Panc1 (cell line): Measurements from ENCODE around the gene MEP1B. TPM values are rescaled to one million over a fixed set of nuclear protein-coding genes. Genes with fewer than 3 reads are reported as not detected.

Experiments
- ATAC-seq: fragments of 200-7000 bp; cut with Tn5 transposase; 2 replicates; pipeline ENCODE4 v1.9.1; 2020; ENCODE audit warnings: mild to moderate bottlenecking, moderate library complexity
- BruUV-seq: library from RNA; stranded (reverse); fragments of 400-500 nt; replicated peaks from 2 replicates; lab custom pipeline; 2021; lab: Mats Ljungman, UMichigan
- CTCF ChIA-PET: fragments of 300-600 bp; sonication (Branson Sonifier 250); formaldehyde crosslinking; loops from one replicate; lab custom pipeline; 2022; ENCODE audit warnings: antibody characterized with exemption; lab: Charles Lee
- POLR2A ChIA-PET: fragments of 300-600 bp; sonication (Branson Sonifier 250); formaldehyde crosslinking; loops from one replicate; lab custom pipeline; 2022; ENCODE audit warnings: antibody characterized with exemption; lab: Charles Lee
- DNase-seq: peaks from one replicate; pipeline ENCODE4 v3.0.0-alpha.2; 2010; ENCODE audit warnings: low read depth, low spot score
- H3K27ac ChIP-seq: 2 replicates; pipeline ENCODE4 v1.5.1; 2011; ENCODE audit warnings: mild to moderate bottlenecking, low read length, inconsistent platforms
- H3K27me3 ChIP-seq: fragments of 200-500 bp; sonication (Bioruptor generic); 2 replicates; pipeline ENCODE4 v1.6.0; 2014; ENCODE audit warnings: low read length, inconsistent platforms; ENCODE audit not compliant: control insufficient read depth, insufficient read depth
- H3K36me3 ChIP-seq: fragments of 200-500 bp; sonication (Bioruptor generic); 2 replicates; pipeline ENCODE4 v1.5.1; 2014; ENCODE audit warnings: inconsistent platforms, mild to moderate bottlenecking, low read length, moderate library complexity; ENCODE audit not compliant: control insufficient read depth, insufficient read depth
- H3K4me1 ChIP-seq: 2 replicates; pipeline ENCODE4 v1.5.1; 2011; ENCODE audit warnings: inconsistent platforms, mild to moderate bottlenecking, low read length, moderate library complexity; ENCODE audit not compliant: control insufficient read depth, insufficient read depth
- H3K4me3 ChIP-seq, 2 experiments: 2 replicates each; pipeline ENCODE4 v1.5.1; 2011 to 2012; ENCODE audit warnings: low read depth in 2 of 2, low read length in 2 of 2, mild to moderate bottlenecking in 2 of 2, inconsistent platforms in 1 of 2, moderate library complexity in 1 of 2
- H3K9me3 ChIP-seq: fragments of 200-500 bp; sonication (Bioruptor generic); 2 replicates; pipeline ENCODE4 v1.5.1; 2014; ENCODE audit warnings: low read depth, mild to moderate bottlenecking, inconsistent platforms, low read length, moderate library complexity; ENCODE audit not compliant: control insufficient read depth, insufficient read depth
- CTCF ChIP-seq: fragments of 450-650 bp; IDR thresholded peaks from 2 replicates; pipeline ENCODE4 v1.5.1; 2017; ENCODE audit warnings: mild to moderate bottlenecking
- POLR2AphosphoS5 ChIP-seq: IDR thresholded peaks from 2 replicates; pipeline ENCODE4 v1.6.1; 2012; ENCODE audit warnings: mild to moderate bottlenecking, low read depth, low read length, moderate library complexity
- REST ChIP-seq, 2 experiments: IDR thresholded peaks; 2 replicates each; pipeline ENCODE4 v1.6.1; 2011 to 2012; ENCODE audit warnings: low read depth in 2 of 2, control low read depth in 1 of 2, low read length in 1 of 2, mild to moderate bottlenecking in 1 of 2, moderate library complexity in 1 of 2; ENCODE audit not compliant: insufficient read depth in 1 of 2
- SIN3A ChIP-seq: IDR thresholded peaks from 2 replicates; pipeline ENCODE4 v1.6.1; 2012; ENCODE audit warnings: low read depth, mild to moderate bottlenecking, low read length, moderate library complexity, borderline replicate concordance; ENCODE audit not compliant: insufficient read depth
- TCF7L2 ChIP-seq: IDR thresholded peaks from 2 replicates; pipeline ENCODE4 v1.6.1; 2011; ENCODE audit warnings: mild to moderate bottlenecking, low read depth, low read length, inconsistent platforms
- in situ Hi-C: cut with HindIII; loops from 2 replicates; pipeline ENCODE4 v1.10.0; 2016; ENCODE audit warnings: low sequenced_read_pairs, low pct_unique_long_range_greater_than_20kb
- intact Hi-C: fragments of 100-400 bp; cut with micrococcal nuclease; formaldehyde crosslinking; loops from one replicate; pipeline ENCODE4 v1.10.0; 2022; ENCODE audit not compliant: unreplicated experiment
- total RNA-seq: library from RNA; stranded (reverse); gene quantifications from one replicate; pipeline ENCODE4 v1.2.1, GENCODE V29; 2021; ENCODE audit not compliant: unreplicated experiment

MEP1B gene
- total RNA-seq, 1 experiment from 2014 or later = 0.28 TPM

GRCh38 chr18:32173654-32174053, 16.2 kb upstream of the MEP1B start:
- DNase-seq = no peak
- ATAC-seq = no peak
- Histone ChIP-seq H3K4me3 (no peak overlapping the region), H3K36me3 (no peaks in the 10 kb centered on the region), H3K27ac (no peak overlapping the region), H3K4me1 (no peaks in the 10 kb centered on the region), H3K27me3 (no peaks in the 10 kb centered on the region), H3K9me3 (no peaks in the 10 kb centered on the region)
- TF ChIP-seq SIN3A (no peak), REST (IDR thresholded peaks at IDR 0.05; ENCODE audit: insufficient read depth in 1 of 2, low read depth in 2 of 2, low read length in 1 of 2) (no peak), POLR2AphosphoS5 (no peak), TCF7L2 (no peak), CTCF (no peak)
- intact Hi-C loops (no loop called here), in situ Hi-C loops (no loop called here)
- BruUV-seq = no TSS peak
- POLR2A ChIA-PET = no interaction called here
- CTCF ChIA-PET = no interaction called here

- intact Hi-C loops (no loop called here), in situ Hi-C loops (no loop called here)
- DNase-seq (no peak), ATAC-seq (no peak)
- H3K4me3 ChIP-seq = no peak overlapping the region
- BruUV-seq = no TSS peak
- H3K4me1 ChIP-seq = no peaks in the 10 kb centered on the region
- H3K9me3 ChIP-seq = no peaks in the 10 kb centered on the region
- H3K27me3 ChIP-seq = no peaks in the 10 kb centered on the region
- H3K36me3 ChIP-seq = no peaks in the 10 kb centered on the region
- TF ChIP-seq REST (IDR thresholded peaks at IDR 0.05; ENCODE audit: insufficient read depth in 1 of 2, low read depth in 2 of 2, low read length in 1 of 2) (no peak), CTCF (no peak), POLR2AphosphoS5 (no peak), SIN3A (no peak), TCF7L2 (no peak)
- ChIA-PET POLR2A (no interaction called here), CTCF (no interaction called here)
- H3K27ac ChIP-seq = no peak overlapping the region
Observed at GRCh38 chr18:32174719-32175118, 15.1 kb upstream of the MEP1B start.
